Renal pelvis (tissue), 4 donors: ENCODE data around the gene NR2F6. TPM values are rescaled to one million over a fixed set of nuclear protein-coding genes. Genes with fewer than 3 reads are reported as not detected.

Source experiments
- DNase-seq: peaks from one replicate; pipeline ENCODE4 v3.0.0-alpha.2; 2013
- polyA plus RNA-seq, 3 donors: library from polyadenylated mRNA; unstranded; fragments of 120-200 nt; gene quantifications; one replicate each; pipeline ENCODE4 v1.2.1, GENCODE V29; 2013; ENCODE audit not compliant: insufficient read length in 3 of 3

NR2F6 gene
- polyA plus RNA-seq, 3 donors: 45.9 to 70.9 (median 56.8) TPM

DNA sequence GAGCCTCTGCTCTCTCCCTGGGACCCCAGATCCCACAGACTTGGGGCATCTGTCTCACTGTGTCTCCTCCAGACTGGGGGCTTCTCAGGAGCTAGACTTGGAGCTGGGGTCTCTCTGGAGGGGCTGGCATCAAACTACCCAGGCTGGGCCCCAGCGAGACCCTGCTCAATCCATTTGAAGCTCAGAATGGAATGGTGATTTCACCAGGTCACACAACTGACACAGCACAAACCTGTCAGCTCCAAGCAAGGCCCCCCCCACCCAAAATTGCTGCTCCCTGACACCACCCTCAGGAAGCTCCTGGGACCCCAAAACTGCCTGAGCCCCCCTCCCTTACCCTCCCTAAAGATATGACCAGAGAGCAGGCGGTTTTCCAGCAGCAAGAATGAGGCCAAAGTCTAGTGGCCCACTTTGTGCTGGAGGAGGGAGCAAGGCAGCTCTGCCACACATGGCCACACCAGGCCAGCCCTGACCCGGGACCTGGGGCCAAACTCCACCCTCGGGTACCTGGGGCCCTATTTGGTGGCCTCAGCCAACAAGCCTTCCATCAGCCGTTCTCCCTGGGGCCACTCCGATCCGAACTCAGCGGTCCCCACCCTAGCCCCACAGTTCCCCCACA is 2.4 kb downstream of the NR2F6 start:
- DNase-seq: no peak

DNA sequence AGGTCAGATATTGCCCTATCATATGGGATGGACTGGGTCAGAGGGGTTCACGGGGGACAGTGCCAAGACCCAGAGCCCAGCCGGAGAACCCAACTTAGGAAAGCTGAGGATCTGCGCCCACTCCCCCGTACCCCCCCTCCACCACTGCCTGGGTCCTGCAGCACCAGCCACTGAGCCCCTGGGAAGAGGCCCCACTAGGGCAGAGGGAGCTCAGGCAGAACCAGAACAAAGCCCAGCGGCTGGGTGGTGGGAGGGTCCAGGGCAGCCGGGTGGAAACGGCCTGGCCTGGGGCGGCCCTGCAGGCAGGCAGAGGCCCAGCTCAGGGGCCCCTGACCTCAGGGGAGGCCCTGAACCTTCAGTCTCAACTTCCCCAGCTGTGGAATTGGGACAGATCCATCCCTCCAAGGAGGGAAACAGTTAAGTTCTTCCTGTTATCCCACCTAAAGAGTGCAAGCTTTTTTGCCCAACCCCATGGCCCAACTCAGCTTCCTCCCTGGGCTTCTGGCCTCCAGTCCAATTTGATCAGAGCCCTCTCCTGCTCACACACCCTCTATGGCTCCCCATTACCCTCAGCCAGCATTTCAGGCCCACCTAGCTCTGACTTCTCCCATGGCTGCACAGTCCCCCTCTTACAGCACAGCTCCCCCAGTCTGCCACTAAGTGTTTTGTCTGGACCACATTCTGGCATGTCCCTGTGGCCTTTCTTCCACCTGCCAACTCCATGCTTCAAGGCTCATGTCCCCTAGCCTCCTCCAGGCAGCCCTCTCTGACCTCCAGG is 3.1 kb downstream of the NR2F6 start:
- no peak for DNase-seq

DNA sequence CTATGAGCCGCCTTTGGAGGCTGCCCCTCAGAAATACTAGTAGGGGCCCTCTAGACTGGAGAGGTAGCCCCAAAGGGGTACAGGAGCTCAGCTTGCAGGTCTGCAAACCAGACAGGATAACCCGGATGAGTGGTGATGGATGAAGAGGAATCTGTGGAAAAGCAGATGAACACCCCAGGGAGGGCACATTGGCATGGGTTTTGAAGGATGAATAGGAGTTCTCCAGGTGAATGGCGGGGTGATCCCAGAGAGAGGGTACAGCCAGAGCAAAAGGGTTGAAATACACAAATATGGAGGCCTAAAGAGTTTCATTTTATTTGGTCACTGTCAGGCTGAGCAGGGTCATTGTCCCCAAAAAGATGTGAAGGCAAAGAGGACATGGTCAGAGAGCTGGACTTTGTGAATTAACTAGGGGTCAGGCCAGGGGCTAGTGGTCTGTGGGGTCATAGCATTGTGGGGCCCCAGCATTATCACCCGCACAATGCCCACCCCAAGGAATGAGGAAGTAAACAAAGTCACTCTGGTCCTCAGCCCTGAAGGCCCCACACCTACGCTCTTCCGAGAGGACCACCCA is 4.8 kb downstream of the NR2F6 start:
- DNase-seq: no peak

DNA sequence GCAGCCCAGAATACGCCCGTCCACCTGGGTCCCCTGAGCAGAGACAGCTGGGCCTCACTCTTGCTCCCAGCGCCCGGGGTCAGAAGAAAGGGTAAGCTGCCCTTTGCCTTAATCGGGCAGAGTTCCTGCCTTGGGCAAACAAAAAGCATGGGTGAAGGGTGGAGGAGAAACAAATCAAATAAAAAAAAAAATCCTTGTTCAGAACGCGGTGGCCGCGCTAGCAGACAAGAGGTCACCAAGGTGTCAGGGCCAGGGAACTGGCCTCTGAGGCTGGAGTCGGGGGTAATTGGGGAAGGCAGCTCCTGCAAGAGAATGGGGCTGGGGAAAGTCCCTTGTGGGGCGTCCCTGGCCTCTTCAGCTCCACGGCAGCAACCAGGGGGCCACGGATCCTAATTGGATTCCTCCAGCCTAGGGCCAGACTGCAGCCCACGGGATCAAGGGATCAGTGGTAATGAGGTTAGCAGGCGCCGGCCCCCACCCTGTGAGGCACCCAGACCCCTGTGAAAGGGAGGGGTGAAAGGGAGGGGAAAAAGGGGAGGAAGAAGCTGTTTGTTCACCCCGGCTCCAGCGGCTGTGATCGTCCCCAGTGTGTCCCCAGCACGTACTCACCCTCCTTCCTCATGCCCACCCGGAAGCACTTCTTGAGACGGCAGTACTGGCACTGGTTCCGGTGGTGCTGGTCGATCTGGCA is 5.5 kb downstream of the NR2F6 start:
- no peak for DNase-seq

DNA sequence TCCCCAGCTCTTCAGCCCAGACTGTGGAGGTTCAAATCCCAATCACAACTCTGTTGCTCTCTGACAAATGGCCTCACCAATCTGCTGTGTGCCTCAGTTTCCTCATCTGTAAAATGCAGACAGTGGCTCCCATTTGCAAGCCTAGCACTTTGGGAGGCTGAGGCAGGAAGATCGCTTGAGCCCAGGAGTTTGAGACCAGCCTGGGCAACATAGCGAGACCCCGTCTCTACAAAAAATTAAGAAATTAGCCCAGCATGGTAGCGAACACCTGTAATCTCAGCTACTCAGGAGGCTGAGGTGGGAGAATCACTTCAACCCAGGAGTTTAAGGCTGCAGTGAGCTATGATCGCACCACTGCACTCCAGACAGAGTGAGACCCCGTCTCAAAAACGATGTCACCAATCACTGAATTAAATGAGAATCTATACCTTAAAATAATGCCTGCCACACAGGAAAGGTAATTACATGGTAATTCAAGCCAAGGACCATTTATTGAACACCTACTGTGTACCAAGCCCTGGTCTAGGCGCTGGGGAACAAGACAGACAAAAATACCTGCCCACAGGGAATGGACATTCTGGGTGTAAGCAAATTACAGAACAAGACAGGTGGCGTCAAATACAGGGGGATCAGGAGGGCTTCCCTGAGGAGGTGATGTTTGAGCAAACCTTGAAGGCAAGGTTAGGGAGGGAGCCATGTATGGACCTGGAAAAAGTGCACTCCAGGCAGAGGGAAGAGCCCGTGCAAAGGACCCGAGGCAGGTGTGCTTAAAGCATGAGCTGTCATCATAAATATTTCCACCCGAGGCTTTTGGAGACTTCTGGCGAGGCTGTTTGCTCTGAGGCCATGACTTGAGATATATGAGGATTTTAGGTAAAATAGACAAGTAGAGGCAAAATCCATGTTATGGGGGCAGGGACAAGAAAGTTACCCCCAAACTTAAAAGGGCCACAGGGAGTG is 7.7 kb downstream of the NR2F6 start:
- no peak for DNase-seq

DNA sequence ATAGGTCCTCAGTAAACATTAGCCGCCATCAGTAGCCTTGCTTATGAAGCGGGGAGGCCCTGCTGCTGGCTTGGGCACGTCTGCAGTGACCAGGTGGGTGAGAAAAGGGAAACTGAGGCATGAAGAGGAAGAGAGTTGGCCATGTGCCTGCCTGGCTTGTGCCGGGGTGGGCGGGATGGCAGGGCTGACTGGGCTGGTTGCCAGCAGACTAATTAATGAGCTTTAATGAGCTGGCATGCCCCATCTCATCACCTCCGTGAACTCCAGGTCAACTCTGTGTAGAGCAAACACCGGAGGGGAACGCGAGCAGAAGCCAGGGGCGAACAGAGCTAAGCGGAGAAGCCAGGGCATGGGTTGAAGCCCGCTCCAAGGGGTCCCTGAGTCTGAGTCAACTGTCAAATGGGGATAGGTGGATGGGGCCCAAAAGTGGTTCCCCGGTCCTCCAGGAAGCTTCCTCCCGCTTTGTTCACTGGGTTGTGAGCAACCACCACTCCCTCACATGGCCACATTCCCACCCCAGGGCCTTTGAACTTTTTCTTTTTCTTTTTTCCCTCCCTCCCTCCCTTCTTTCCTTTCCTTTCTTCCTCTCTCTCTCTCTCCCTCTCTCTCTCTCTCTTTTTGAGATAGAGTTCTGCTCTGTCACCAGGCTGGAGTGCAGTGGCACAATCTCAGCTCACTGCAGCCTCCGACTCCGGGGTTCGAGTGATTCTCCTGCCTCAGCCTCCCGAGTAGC is 8.7 kb downstream of the NR2F6 start:
- no peak for DNase-seq

DNA sequence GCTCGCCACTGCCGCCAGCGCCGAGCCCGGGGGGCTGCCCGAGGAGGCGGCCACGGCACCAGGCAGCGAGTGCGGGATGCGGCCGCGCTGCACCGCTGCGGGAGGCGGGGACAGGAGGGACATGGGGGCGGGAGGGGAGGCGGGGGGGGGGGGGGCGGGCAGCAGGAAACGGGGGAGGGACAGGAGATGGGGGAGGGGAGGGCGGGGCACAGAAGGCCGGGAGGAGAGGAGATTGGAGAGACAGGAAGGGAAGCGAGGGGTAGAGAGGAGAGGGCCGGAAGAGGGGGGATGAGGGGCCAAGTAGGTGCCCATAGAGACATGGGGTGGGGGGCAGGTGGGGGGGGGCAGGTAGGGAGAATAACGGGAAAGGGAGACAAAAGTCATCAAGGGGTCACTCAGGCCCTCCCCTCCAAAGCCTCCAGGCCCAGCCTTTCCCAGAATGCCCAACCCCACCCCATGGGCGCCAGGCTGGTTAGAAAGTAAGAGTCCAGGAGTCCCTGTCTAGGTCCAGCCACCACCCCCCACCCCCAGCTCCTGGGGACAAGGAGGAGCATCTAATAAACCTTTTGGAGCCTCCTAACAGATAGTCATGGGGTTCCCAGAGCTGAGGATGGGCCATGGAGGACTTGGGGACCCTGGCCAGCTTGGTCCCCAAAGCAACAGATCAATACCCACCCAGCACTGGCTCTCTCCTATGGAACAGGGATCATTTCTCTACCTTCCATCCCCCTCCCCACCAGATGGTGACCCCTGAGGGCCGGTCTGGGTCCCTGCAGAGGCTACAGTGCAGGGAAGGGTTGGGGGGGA is 9.5 kb downstream of the NR2F6 start:
- DNase-seq: no peak

DNA sequence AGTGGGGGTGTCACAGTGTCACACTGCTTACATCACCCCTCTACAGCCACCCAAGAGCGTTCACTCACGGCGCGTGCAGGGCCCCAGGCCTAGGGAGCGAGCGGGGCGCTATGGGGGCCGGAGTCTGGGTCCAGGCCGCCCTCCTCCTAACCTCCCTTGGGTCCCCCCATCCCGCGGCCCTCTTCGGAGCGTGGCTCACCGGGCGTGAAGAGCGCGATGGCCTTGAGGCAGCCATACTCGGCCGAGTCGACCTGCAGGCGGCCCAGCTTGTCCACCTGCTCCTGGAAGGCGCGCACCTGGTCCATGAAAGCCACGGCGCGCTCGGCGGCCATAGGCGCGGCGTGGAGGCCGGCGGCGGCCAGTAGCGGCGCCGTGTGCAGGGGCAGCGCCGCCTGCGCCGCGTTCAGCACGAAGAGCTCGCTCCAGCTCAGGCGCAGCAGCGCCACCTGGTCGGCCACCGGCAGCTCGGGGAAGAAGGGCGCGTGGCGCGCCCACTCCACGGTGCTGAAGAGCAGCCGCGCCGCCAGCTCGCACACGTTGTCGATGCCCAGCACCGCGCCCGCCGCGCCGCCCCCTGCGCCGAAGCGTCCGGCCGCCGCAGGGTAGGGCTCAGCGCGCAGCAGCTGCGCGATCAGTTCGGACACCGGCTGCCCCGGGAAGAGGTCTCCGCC is 10.3 kb downstream of the NR2F6 start:
- no peak for DNase-seq

DNA sequence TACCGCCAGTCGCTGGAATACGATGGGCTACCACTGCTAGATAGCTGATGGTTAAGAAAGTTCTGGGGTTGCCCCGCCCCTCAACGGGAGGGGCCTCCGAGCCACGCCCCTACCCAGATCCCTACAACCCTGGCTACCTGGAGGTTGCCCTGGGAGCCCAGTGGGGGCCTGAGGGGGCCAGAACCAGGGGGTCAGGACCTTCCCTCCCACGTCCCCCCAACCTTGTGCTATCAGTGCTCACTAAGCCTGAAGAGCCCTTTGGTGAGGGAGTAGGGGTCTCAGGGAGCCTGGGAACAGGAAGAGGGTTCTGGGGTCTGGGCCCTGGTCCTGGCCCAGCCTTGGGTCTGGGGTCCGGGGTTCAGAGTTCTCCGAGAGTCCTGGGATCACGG is 10.8 kb downstream of the NR2F6 start:
- DNase-seq: no peak

DNA sequence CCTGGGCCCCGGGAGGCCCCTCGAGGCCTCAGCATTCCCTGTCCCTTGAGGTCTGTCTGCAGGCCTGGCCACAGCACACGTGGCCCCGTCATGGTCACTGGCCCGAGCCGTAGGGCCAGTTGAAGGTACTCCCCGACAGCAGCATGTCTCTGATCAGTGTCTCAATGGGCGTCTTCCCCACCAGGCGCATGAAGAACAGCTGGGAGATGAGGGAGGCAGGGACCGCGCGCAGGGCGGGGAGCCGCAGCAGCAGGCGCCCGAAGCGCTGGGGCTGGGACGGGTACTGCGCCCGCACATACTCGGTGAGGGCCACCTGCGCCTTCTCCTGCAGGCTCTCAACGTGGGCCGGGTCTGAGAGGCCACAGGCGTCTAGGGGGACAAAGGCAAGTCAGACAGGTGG is 13.5 kb downstream of the NR2F6 start:
- DNase-seq: no peak

DNA sequence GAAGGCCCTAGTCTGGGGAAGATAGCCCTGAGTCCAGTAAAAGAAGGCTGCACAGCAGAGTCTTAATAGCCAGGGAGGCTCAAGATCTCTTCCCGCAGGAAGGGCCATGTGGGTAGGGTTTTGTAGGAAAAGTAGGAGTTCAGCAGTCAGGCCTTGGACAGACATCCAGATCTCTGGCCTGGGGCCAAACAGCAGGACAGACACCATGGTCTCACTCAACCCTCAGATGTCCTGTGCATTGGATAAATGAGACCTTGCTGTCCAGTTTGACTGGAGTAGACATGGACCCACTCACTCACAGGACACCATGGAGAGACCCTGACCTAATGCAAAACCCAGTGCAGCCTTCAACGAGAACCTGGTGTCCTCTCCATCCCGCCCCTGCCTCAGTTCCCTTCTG is 15.8 kb downstream of the NR2F6 start:
- DNase-seq: no peak

DNA sequence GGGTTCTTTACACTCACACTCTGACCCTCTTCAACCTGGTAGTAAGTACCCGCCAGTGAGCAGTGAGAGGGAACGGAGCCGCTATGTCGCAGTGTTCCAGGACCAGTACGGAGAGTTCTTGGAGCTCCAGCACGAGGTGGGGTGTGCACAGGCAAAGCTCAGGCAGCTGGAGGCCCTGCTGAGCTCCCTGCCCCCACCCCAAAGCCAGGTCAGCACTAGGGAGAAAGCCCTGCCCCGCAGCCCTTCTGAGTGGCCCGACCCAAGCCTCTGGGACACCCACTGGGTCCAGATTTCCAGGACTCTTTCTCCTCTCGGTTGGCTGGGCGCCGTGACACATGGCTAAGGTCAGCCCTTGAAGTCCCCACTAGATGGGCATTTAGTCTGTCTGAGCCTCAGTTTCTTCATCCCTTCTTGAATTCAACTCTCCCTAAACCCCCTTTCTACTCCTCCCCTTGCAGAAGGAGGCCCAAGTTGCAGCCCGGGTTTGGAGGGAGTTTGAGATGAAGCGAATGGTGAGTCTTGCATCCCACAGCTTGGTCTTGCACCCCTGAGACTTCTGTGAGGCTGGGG is 17.8 kb downstream of the NR2F6 start:
- no peak for DNase-seq

DNA sequence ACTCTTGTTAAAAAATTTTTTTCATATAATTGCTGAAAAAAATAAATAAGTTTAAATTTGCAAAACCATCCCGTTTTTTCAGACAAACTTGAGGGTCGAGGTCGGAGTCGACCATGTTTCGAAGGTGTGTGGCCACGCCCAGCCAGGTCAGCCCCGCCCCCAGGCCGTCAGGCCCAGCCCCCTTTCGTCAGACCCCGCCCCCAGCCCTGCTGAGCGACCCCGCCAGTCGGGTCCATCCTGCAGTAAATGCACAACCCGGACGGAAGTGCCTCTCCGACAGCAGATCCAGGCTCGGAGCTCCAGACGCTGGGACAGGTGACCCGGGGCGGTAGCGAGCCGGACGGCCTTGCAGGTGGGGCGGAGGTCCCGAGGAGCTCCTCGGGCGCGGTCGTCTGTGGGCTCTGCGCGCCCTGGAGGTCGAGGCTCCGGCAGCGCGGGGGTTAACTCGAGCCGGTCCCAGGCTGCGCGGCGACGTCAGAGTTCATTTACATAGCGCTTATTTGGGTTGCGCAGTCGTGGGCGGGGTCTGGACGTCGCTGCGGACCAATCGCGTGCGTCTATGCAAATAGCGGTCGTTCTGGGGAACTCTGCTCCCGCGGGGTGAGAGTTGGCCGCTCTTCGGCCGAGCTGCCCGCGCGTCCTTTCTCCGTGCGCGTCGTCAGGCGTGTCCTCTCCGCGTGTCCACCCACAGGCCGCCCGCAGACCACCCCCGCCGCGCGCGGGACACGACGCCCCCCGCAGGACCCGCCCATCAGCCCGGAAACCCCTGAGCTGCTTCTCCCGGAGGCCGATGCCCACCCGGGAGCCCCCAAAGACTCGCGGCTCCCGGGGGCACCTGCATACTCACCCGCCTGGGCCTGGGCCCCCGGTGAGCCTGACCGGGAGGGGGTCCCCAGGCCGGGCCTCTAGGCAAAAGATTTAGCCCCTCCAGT is 19.5 kb downstream of the NR2F6 start, which contains the start of gene OCEL1:
Gene OCEL1 (plus strand): TSS at position 225 of the 932 bp plus-strand sequence. CDS start 22 bp downstream, at position 247.
- peak; percentile 98 for DNase-seq

DNA sequence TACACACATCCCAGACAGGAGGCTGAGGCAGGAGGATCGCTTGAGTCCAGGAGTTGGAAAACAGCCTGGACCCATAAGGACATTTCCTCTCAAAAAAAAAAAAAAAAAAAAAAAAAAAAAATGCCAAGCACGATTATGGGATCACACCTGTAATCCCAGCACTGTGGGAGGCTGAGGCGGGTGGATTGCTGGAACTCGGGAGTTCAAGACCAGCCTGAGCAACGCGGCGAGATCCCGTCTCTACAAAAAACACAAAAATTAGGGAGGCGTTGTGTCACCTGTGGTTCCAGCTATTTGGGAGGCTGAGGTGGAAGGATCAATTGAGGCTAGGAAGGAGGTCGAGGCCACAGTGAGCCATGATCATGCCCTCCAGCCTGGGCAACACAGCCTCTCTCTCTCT is 20.7 kb downstream of the NR2F6 start:
- DNase-seq: no peak

DNA sequence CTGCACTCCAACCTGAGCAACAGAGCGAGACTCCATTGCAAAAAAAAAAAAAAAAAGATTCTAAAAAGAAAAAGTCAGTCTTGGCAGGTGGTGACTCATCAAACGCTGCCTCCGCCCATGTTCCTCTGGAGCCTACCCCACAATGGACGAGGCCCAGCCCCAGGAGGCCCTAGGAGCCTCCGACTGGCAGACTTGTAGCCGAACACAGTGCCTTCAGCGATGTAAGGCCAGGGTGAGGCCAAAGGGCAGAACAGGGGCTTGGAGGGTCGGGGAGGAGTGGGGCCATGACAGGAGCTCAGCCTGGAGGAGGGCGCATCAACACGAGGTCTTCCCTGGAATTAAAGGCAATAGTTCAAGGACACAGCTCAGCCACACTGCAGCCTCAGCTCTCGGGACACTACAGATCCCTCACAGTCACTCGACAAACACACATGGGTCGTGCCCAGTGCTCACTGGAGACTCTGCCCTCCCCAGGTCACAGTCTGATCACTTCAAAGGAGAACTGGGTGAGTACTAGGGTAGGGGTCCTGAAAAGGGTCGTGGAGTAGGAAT is 25.4 kb downstream of the NR2F6 start:
- no peak for DNase-seq

DNA sequence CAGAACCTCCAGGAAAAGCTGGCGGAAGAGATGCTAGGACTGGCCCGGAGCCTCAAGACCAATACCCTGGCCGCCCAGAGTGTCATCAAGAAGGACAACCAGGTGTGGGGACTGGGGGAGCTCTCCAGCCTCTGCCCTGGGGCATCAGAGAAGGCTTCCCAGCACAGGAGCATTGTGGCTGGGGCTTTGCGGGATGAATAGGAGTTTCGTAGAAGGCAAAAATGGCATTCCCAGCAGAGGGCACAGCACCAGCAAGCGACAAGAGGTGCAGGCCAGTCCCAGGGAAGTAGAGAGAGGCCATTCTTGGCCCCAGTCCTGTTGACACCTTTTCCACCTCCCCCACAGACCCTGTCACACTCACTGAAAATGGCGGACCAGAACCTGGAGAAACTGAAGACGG is 26.4 kb downstream of the NR2F6 start:
- DNase-seq: no peak

DNA sequence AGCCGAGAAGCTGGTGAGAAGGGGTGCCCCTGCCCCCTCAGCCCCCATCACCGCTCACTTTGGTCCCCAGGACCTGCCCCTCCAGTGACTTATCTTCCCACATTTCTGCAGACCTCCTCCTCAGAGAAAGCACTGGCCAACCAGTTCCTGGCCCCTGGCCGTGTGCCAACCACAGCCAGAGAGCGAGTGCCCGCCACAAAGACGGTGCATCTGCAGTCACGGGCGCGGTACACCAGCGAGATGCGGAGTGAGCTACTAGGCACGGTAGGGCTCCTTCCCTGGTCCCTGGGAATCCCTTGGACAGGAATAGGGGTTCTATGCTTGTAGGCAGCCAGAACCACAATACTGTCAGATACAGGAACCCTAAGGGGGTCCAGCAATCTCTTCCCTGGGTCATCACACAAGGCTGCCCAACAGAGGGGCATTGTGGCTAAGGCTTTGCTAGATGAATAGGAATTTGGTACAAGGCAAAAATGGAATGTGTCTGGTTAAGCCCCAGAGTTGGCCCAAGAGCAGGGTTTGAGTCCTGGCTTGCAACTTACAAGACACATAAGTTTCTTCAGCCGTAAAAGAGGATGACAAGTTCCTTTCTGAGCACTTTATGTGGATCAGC is 29.6 kb downstream of the NR2F6 start:
- no peak for DNase-seq
